GM21381 (cell line): ENCODE results near the gene FSIP2.
A peak's percentile ranks its signal among the peaks of the same experiment; 100 is the strongest.

Experiments
- ATAC-seq: cut with Tn5 transposase; IDR thresholded peaks from one replicate; pipeline ENCODE4 v1.9.1; 2021; ENCODE audit warnings: mild to moderate bottlenecking, moderate library complexity; ENCODE audit not compliant: unreplicated experiment

FSIP2 gene, protein sequence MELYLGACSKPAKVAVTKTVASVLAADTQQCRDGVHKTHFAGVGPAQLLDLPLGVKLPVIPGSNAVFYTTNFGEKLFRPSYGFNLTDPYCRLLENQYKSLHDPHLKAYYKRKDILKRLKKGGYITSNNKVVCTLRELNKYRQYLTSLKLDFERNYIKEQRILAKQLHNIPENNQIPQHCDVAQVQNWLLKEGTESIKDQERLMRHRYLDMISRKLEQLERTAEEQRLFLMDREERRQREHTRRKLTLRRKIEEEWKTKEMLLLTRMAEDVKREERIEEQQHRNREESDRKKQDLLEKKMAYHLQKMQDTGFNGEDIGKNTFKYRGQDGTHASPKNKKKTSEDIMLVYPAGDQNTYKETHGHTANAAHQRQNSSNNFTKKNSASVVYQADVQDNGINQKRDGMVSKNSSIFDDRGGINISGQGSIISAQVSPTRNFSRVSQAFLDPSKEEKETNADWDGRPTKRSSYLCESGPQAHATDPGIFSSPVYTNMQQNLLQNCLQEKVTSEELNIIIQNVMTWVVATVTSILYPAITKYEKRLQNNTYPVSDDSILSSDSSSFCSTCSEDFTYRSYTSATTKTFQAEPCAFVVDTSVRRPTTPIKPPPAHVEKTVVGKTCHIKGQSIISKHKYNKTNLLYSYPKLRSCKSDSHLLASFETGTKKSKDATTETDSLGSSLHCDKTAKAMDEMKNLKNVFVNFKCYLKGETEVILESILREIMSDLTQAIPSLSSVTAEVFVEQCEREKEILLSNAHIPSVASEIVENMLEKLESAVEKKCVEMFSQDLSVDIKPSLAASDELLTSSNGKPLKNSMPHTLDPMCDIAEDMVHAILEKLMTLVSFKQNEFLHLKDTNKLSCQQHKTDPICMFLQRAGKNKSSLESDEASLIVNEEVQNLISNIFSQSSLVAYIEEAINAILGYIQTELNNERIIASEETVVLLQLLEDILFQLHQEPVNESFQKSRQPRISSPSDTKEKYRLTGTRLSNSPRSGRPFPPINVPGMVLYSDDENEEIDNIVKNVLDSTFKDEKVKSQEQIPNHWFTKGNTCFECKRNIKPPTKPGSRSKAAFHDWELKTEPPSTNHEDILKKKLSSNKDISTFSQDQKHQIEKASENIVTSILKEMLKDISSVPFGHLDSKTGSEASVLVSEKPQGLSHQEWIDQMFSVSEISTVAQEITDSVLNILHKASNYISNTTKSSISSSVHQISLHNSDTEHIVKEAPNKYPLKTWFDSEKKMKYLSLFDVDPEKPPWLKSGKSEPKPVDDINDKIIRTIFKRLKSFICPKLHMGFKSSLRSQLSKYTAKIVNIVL (N-terminal part only)

DNA sequence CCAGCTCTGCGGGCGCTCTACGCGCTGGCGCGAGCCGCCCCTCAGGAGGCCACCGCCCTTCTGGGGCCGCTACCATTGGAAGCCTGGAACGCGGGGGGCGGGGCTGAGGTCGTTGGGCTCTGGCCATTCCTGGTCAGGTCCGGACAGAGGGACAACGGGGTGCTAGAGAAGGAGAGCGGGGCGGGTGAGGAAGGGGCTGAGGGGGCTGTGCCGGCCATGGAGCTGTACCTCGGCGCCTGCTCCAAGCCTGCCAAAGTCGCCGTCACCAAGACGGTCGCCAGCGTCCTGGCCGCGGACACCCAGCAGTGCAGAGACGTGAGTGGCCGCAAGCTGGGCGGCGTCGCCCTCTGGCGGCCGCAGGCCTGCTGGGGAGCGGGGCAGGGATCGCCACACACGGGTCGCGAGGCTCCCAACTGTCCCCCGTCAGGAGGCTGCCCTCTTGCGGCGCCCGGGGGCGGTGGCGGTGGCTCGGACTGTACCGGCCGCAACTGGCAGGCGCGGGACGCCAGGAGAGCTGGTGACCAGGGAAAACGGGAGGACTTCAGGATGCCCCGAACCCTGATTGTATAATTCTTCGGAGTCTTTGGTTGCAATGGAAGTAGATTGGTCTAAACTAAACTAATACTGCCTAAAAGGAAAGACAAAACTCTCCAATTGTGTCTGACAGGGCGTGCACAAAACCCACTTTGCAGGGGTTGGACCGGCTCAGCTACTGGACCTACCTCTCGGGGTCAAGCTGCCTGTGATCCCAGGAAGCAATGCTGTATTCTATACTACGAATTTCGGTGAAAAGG lies at the start of gene FSIP2:
FSIP2 (plus strand) TSS at position 126 of the 794 bp plus-strand sequence; CDS start at position 217, 91 bp downstream.
- ATAC-seq: peak; percentile 98

DNA sequence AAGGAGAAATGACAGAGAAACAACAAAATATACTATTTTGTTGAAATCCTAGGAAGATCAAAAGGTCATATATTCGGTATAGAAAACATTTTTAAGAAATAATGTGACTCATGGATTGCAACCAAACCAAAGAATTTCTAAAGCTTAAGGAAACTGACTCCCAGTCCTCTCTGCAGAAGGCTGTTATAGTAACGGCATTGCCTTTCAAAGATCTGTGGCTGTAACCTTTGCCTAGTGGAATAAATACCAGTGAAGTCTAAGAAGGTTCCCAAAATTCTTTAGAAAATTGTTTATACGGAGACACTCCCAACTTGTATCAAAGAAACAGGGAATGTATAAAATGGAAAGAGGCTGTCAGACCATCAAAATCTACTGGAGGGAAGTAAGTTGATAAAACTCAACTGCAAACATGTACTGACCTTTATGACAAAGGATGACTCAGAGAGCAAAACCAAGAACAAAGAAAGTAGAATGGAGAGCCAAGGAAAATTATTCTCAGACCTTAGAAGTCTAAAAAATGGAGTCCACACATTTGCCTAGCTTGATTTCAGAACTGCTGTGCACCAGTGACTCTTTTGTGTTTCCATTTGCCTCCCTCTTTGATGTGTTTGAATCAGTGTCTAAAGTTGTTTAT lies 48.6 kb upstream of the FSIP2 start:
- ATAC-seq: no peak

DNA sequence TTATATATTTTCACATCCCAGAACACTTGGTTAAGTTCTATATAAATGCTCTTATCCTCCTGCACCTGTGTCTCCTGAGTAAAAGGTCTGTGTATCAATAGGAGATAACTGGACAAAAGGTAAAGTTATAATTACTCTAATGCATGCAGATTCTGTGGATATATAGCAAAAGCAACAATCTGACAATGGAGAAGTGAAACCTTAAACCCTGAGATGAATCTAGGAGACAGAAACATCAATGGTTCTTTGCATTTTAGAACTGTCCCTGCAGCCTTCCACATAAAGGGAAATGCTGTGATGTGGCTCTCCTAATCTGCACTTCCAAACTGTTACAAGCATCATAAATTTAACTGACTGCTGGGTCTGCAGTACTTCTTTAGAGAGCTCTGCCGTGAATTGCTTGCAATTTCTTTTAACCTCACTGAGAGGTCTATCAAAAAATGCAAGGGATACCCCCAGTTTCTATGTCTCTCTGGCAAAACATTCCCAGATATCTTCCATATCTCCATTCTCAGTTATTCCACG lies 42.8 kb upstream of the FSIP2 start:
- ATAC-seq: no peak

DNA sequence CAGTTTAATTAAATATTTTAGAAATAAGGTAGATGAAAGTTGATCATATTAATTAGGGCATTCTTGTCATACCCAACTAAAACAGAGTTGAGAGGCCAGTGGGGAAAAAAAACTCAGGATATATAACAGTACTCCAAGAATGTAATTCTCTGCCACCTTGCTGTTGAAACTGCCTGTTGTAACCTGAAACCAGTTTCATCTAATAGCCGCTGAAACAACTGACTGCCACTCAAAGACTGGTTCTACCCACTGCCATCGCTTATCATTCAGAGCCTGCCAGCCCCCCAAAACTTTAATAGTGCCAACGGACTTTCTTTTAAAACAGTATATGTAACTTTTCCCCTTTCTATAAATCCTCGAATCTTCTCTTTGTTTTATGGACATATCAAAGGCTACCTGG lies 37.7 kb upstream of the FSIP2 start:
- ATAC-seq: no peak

DNA sequence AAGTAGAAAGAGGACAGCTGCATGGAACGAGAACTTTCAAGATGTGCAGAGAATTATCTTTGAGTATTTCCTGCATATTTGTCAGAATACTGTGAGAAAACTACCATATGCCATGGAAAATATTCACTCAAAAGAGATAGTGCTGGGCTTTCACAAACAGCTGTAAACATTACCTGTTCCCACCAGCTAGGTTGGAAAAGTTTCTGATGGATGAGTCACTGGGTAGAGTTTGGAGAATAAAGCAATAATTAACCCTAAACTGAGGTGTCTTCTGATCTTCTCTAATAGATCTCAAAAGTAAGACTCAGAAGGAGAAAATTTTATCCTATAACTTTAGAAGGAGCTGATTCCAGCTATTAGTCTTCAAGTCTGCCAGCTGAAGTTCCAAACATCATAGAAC lies 3.9 kb upstream of the FSIP2 start:
- no peak for ATAC-seq

DNA sequence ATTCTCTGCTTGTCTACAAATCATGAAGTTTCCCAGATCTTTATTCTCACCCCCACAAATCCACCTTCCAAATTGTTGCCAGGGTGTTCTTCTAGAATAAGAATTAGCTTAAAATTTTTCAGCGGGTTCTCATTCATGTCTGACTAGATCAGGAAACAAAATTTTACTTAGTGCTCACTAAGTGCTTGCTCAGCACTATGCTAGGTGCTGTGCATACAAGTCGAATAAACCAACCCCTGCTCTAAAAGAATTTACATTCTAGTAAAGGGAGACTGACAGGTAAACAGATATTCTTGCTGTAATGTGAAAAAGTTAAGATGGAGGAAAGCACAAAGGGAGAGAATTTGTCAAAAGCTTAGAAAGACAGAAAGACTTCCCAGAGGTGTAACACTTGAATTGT lies 2.4 kb upstream of the FSIP2 start:
- no peak for ATAC-seq

DNA sequence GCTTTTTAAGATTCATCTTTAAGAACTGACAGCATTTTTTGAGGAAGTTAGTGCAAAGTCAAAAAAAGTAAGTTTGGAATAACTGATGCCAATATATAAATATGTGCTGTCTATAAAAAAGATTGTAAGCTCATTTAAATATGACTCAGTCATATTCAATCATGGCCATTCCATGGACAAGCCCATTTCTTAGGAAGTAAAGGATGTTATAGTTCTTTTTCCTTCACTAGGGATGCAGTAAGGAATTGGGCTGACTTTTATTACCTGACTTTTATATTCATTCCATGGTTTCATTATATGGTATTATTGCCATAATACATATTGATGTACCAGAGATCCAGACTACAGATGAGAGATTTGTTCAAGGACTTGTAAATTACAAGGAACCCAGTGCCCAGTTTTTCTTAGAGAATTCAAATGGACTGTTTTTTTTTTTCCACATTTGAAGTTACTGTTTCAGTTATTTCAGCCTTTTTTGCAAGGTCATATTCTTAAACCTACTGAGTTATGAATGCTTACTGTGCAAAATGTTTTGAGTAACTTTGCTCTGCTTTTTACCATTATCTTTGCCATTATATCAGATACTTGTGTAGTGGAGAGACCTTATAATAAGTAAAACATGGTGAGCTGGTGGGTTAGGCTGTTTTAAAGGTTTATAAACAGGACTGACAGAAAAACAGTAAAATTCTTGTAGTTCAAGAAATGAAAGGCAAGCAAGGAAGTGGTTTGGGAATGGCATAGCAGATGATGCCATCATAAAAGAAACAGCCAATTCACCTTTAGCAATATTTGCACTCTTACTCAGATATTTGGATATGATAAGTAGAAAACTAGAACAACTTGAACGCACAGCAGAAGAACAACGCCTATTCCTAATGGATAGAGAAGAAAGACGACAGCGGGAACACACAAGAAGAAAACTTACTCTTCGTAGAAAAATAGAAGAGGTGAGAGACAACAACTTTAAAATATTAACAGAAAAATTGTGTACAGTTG lies 7.6 kb downstream of the FSIP2 start:
- no peak for ATAC-seq

DNA sequence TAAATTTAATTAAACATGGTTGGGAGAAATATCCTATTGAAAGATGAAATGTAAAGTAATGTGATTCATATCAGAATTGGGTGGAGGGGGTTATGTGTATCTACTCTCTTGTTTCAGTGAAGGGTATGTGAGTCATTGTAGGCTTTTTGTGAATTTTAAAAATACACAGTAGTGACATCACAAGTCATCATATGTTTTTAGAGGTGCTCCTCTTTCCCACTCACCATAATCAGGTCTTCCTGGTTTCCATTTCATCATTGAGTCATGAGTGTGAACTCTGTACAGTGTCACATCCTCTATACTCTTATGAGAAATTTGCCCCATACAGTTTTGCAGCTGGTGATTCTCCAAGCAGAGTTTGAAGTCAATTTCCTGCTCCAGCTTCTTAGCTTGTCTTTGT lies 18.8 kb downstream of the FSIP2 start:
- no peak for ATAC-seq

DNA sequence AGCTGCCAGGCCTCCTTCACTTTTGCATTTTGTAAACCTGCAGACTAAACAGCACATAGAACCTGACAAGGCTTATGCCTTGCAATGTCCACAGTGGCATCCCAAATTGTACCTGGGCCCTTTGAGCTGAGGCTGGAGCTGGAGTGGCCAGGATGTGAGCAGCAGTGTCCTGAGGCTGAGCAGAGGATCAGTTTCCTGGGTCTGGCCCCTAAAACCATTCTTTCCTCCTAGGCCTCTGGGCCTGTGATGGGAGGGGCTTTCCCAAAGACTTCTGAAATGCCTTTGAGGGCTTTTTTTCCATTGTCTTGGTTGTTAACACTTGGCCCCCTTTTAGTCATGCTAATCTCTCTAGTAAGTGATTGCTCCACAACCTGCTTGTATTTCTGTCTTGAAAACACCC lies 32.8 kb downstream of the FSIP2 start:
- ATAC-seq: no peak

DNA sequence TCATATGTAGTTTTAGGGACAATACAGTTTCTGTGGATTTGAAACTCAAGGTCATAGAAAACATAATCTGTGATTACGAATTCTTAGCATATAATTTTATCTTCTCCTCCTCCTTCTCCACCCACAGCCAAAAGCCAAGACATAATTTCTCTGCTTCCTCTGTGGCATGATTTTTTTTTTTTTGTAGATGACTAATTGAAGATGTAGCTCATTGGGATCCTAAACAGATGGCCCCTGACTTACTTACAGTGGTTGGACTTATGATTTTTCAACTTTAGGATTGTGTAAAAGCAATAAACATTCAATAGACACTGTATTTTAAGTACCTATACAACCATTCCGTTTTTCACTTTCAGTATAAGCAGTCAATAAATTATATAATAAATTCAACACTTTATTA lies 42.3 kb downstream of the FSIP2 start:
- no peak for ATAC-seq

DNA sequence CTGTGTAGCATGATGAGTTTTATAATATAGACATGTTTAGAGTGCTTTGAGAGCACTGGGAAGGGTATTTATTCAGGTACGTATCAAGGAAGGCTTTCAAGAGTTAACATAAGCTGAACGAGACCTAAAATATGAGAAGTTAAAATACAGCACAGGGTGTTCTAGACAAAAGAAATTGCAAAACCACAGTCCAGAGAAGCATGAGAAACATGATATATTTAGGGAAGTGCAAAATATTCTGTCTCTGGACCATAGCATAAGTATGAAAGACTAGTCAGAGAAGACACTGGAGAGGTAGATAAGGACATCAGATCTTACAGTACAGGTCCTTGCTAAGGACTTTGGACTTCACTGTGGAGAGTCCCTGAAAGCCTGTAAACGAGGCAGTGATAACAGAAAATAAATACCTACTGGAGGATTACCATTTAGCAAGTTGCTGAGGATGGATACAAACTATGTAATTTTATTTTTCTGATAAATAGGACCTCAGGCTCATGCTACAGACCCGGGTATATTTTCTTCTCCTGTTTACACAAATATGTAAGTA lies 43.7 kb downstream of the FSIP2 start:
- no peak for ATAC-seq

DNA sequence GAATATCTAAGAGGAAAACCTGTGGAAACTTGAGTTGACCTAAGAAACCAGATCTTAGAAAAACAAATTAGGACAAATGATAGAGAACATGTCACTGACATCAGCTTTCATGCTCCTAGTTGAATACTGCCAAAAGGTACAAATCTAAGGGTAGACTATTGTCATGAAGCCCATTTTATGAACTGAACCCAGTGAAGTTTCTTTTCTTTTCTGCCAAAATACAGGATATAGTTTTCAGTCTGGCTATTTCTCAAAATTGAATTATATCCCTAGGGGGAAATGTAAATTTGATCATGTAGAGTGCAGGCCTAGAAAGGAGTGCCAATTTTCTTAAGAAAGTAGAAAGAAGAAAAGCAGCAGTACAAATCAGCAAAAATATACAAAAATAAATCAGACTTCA lies 46.6 kb downstream of the FSIP2 start:
- no peak for ATAC-seq

DNA sequence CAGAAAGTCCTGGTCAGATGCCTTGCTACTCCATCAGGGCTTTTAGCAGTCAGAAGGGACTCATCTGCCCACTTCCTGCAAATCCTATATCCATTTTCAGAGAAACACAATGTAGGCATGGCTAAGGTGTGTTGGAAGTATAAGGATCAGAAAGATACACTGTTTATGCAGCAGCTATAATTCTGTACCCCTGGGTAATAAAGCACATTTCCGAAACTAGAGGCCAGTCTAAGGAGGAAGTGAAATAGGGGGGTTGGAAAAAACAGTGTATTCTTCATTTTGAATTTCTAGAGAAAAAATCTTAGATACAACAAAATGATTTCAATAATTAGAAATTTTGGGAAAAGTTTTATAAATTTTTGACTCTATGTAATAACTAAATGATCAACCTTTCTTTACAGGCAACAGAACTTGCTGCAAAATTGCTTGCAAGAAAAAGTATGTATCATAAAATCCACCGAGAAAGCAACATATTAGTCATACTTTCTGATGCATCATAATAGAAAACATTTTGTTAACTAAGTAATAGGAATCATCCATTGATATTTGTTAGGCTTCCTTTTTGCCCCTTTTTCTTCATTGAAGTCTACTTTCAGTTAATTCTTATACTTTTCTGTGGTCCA lies 47.4 kb downstream of the FSIP2 start:
- peak; percentile 76 for ATAC-seq

DNA sequence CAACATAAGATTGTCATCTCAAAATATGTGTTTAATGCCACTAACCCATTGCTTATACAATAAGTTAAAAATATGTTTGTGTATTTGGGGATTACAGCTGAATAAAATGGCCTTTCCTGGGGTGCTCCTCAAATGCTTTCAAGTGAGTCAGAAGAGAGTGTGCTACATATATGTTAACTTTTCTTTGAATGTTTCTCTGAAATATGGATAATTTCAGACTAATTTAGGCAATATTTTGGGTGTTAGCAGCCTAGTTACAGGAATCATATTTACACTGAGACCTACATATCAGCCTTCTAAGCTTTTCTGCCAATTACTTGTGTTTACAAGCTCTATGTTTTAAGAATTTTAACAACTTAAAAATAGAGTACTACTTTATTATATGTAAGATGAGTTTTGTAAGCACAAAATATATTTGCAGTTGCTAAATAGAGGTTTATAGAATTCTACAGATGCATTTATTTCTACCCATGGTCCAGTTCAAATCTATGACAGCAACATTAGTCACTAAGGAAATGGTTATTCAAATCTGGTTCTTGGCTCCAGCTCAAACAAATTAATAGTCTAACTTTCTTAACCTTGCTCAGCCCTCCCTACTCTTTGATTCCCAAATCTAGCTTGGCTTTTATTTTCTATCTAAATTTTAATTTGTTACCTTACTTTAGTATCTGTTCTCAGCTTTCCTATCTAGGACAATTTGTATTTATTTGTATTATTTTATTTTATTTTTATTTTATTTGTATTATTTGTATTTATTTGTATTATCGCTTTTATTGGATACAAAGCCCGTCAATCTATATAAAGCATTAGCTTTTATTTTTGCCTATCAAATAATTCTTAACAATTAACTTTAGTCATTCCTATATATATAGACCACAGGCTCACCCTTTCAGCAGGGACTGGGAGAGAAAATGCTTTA lies 48.9 kb downstream of the FSIP2 start:
- no peak for ATAC-seq

DNA sequence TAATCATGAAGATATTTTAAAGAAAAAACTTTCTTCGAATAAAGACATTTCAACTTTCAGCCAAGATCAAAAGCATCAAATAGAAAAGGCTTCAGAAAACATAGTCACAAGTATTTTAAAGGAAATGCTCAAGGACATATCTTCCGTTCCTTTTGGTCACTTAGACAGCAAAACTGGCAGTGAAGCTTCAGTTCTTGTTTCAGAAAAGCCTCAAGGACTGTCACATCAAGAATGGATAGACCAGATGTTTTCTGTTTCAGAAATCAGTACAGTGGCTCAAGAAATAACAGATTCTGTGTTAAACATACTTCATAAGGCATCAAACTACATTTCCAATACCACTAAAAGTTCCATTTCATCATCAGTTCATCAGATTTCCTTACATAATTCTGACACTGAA lies 51.8 kb downstream of the FSIP2 start:
- ATAC-seq: no peak

DNA sequence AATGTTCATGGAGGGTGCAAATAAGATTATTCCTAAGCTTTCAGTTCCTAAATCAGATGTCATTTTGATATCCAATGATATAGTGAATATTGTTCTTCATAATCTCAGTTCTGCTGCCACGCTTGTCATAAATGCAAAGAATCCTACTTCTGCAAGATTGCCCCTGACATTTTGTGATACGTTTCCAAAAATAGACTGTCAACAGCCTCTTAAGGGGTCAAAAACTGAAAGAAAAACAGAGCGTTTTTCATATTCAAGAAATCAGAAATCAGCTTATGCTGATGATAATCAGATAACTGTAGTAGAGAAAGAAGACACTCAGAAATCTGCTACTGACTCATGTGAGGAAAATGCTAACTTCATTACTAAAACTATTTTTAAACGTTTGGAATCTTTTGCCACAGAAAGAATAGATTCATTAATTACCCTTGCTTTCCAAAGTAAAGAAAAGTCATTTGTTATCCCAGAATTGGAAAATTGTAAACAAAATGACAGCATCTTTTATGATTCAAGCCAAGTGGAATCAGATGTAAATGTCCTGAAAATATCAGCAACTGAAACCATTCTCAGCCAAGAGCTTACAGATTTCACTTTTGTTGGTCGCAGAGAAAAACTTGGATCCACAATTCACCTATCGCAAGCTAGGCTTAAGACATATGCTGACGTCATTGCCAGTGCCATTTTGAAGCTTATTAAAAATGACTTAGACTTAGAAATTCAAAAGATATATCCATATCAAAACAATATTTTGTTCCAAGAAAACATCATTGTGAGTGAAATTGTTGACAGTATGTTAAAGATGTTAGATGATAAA lies 55.1 kb downstream of the FSIP2 start:
- no peak for ATAC-seq
